GM21390 (cell line): ENCODE results near the gene FOXP1.

Experiments used
- ATAC-seq: cut with Tn5 transposase; IDR thresholded peaks from one replicate; pipeline ENCODE4 v1.9.1; 2021; ENCODE audit not compliant: unreplicated experiment

FOXP1 gene

DNA sequence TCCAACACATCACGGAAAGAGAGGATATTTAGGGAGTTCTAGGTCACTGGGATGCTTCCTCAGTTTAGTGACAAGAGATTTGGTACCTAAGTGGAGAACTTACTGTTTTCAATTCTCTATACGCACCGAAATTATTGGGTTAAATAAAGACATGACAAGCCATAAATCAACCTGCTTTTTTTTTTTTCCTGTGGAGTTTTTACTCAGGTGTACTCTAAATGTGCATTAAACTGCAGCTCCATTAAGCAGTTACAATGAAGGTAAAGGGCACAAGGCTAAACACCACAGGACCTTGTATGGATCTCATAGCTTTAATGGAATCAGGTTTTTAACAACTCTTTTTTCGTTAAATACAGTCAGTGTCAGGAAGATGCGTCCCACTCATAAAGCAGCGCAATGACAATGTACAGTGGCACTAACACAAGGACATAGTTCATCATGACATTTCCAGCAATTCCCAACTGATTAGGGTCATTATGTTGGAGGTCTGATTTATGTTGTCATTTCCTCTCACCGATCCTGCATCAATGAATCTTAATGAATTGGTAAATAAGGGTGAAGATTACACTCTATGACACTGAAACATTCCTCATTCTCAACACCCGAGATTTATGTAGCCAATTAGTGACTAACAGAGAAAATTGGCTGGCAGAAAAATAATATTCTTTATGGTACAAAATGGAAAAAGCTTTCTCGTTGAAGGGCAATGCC is 355.2 kb downstream of the FOXP1 start:
- no peak for ATAC-seq

- no peak for ATAC-seq
Observed at GRCh38 chr3:71227270-71227661, 356.3 kb downstream of the FOXP1 start.

DNA sequence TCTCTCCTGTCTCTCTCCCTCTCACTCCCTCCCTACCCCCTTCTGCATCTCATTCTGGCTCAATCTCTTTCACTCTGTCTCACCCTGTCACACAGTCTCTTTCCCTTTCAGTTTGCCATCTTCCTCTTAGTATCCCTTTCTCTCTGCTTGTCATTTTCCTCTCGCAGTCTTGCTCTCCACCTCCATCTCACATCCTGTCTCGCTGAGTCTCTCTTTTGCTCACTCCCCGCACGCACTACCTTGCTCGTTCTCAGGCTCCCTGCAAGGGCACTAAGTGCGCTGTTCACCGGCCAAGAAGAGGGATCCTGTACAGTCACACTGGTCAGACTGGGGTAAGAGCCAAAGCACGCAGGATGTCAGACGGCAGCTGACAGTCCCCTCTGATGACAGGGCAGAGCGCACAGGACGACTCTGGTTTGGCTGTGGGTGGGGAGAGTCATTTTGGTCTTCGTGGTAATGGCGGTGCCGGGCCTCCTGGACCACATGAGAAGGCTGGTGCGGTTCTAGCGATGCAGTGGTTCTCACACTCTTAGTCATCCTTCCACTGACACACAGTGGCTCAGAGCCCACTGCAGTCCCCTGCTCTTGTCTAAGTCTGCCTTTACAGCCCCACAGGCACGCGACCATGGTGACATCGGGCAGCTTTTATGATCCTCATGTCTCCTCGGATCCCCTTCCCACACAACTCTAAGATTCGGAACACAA is 356.8 kb downstream of the FOXP1 start:
- peak; percentile 85 for ATAC-seq

GRCh38 chr3:71225951-71226564 is 357.5 kb downstream of the FOXP1 start:
- peak; percentile 7 for ATAC-seq

DNA sequence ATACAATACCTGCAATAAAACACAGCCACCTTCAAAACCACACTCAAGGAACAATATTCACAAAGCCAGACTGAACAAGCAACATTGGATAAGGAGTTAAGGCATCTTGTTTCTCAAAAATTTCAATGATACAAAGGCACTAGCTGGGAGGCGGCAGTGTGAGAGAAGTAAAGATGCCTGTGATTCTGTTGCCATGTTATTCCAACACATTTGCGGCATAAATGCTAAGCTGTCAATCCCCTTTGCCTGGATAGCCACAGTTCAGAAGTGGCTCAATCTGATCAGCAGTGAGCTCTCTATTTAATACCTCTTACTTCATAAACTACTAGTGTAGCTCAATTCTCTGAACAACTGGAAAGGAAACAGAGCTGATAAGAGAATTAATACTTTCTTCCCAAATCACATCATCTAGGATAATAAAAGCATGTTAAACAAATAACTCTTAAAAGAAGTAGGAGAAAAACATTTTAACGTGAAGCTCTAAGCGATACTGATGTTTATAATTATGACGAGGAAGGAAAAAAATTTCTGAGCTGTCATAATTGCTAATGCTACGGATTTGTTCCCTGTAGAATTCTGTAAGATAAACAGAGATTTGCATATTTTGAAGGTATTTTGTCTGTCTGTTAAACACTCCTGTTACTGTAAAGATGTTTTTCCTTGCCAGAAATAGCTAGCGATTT is 358.4 kb downstream of the FOXP1 start:
- no peak for ATAC-seq

- ATAC-seq: peak; percentile 99
Observed at GRCh38 chr3:71219744-71220638, 363.5 kb downstream of the FOXP1 start.

GRCh38 chr3:71218508-71218907 is 365.0 kb downstream of the FOXP1 start:
- no peak for ATAC-seq

- no peak for ATAC-seq
Observed at GRCh38 chr3:71217640-71218222, 365.8 kb downstream of the FOXP1 start.

- no peak for ATAC-seq
Observed at GRCh38 chr3:71215351-71215750, 368.2 kb downstream of the FOXP1 start.

DNA sequence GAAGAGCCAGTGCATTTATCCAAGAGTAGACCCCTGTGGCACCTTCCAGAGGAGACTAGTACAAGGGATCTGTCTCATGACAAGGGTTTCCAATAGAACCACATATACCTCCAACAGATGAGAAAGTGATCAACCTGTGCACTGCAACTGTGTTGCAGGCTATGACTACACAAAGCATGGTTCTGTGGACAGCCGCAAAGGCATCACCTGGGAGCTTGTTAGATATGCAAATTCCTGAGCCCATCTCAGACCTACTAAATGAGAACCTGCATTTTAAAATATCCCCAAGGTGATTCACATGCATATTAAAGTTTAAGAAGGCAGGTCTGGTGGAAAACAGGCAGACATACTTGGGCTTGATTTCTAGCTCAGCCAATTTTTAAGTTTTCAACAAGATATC is 368.7 kb downstream of the FOXP1 start:
- ATAC-seq: no peak

GRCh38 chr3:71214016-71214415 is 369.5 kb downstream of the FOXP1 start:
- no peak for ATAC-seq

DNA sequence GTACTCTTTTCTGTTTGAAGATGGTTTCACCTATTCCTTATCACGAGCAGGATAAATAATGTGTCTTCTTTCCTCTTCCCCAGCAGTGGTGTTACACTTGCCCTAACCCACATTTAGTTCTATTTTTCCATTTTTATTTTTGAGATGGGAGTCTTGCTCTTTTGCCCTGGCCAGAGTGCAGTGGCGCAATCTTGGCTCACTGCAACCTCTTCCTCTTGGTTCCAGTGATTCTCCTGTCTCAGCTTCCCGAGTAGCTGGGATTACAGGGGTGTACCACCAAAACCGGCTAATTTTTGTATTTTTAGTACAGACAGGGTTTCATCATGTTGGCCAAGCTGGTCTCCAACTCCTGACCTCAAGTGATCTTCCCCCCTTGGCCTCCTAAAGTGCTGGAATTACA is 372.4 kb downstream of the FOXP1 start:
- no peak for ATAC-seq

DNA sequence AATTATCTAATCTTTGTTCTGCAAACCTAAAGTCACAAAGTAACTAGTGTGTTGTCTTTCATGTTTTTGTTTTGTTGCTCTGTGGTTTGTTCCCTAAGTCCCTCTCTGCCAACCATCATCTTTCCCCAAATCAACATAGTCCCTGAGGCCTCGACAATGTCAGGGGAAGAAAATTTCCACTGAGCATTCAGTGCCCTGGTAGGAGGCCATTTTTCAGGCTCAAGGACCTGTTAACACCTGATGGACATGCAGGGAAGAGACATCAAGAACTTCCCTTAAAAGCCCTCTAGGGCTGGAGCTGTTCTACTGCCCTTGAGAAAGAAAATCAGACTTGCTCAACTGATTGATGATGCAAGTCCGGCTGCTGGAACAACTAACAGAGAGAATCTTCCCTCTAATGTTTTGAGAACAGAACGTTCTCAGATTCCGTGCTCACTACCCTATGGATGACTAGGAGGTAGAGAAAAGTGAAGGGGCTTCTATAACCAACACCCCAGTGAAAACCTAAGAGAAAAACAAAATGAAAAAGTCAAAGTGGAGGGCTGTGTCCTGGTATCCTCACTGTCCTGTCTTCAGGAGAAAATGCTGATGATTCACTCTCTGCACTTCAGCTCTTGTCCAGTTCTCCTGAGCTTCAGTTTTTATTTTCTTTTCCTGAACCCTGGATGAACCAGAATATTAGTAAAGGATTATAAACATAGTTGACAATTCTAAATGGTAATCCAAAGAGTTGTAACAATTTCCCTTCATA is 373.1 kb downstream of the FOXP1 start:
- ATAC-seq: no peak

DNA sequence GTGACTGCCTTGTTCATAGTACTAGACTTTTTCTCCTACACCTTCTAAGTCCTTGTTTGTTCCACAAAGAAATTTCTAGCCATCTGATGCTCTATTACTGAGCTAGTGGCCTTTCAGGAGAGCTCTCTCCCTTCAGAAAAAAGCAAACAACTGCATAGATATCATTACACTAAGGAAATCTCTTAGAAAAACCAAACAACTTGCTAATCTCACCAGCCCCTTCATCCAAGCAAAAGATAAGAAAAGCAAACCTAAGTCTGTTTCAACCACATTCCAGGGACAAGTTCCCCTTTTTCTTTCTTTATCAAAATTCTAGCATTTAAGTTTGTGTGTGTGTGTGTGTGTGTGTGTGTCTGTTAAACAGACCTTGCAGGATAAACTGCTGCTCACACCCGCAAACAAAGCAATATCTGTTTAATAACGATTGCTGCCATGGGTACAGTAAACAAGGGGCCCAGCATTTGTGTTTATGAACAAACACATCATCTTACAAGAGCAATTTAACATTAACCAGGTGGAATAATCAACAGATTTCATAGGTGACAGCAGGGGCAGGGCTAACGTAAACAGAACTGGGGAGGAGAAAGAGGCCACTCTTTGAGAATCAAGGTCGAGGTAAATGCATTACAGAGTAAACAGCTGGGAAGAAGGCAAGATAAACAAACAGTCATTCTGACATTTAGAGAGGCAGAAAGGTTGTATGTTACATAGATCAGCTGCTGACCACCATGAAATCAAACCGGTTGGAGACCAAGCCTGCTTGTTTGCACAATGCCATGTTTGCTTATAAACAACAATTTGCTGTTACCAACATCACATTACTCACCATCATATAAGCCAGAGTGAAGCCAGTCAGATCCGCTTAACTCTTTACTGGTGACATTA is 375.1 kb downstream of the FOXP1 start:
- no peak for ATAC-seq

DNA sequence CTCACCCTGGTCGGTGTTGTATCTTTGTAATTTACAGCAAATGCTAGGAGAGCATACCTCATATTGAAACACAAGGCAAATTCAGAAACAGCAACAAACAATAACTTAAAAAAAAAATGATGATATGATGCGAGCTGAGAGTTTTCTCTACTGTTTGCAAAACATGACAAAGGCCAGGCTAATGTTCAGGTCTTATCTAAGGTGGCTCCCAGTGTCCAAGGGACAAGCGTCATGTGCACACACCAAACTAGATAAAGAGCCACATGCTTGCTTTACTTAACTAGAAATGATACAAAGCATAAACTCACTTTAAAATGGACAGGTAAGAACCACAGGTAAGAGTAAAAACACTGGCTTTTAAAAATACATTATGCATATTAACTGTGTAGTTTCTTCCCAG is 375.9 kb downstream of the FOXP1 start:
- ATAC-seq: no peak

- ATAC-seq: no peak
Observed at GRCh38 chr3:71206305-71207165, 377.0 kb downstream of the FOXP1 start.

DNA sequence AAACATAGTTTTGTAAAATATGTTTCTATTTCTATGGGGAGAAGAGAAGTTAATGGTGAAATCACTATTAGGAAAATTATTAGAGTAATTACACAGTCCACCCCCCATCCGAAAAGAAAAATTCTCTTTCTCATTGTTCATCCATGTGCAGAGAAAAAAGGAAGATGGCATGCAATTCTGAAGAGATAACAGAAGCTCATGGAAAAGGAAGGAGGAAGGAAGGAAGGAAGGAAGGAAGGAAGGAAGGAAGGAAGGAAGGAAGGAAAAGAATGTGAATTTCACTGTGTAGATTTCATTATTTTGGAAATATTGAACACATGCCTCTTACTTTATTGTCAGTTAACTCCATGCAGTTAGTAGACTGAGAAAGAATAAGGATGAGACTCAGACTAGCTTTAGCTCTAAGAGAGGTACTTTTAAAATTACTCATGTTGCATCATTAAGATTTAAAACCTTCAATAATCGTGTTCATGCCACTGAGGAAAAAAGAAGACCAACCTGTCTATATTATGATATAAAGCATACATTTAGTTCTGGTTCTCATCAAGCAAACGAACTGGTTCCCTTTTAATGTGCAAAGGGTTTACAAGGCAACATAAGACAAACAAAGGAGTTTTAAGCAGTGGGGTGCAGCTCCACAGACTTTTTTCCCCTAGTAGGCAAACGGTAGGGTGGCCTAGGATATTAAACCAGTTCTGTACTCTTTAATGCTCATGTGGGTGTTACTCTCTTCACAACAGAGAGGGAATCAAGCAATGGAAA is 379.6 kb downstream of the FOXP1 start:
- ATAC-seq: no peak
